K562 (cell line): ENCODE results near the gene PDZK1IP1. TPM values are rescaled to one million over a fixed set of nuclear protein-coding genes. Genes with fewer than 3 reads are reported as not detected.

Experiments
- DMBX1 ChIP-seq: fragments of 250-450 bp; sonication (Bioruptor Pico); IDR thresholded peaks from 2 replicates; pipeline ENCODE4 v1.8.0; 2022; ENCODE audit warnings: inconsistent platforms, mild to moderate bottlenecking, moderate library complexity, borderline replicate concordance
- FOXP1 ChIP-seq: sonication (generic); formaldehyde crosslinking; IDR thresholded peaks from 2 replicates; pipeline ENCODE4 v1.8.0; 2022; ENCODE audit warnings: mild to moderate bottlenecking, missing genetic modification reagents
- HMG20A ChIP-seq: fragments of 450-650 bp; formaldehyde crosslinking; conservative IDR thresholded peaks from 2 replicates; pipeline ENCODE4 v1.4.0; 2020; ENCODE audit warnings: mild to moderate bottlenecking, mixed read lengths
- KDM1A ChIP-seq, 2 experiments: fragments of 450-650 bp; IDR thresholded peaks; 2 replicates each; pipeline ENCODE4 v1.6.1; 2016; ENCODE audit warnings: mild to moderate bottlenecking in 2 of 2
- MCM3 ChIP-seq: fragments of 450-650 bp; IDR thresholded peaks from 2 replicates; pipeline ENCODE4 v1.6.1; 2016
- MYC ChIP-seq, 2 experiments: fragments of 250-450 bp in 1 of 2; sonication (Bioruptor Pico) in 1 of 2; IDR thresholded peaks; 2 replicates each; pipeline versions ENCODE4 v1.5.1 to v1.6.1; 2012 to 2021; ENCODE audit warnings: low read depth in 2 of 2, borderline replicate concordance in 1 of 2, improper control_type of control experiment in 1 of 2, low read length in 1 of 2, mild to moderate bottlenecking in 1 of 2, moderate library complexity in 1 of 2
- NCOA1 ChIP-seq: fragments of 450-650 bp; IDR thresholded peaks from 2 replicates; pipeline ENCODE4 v1.6.1; 2016; ENCODE audit warnings: low read depth
- POLR2H ChIP-seq: IDR thresholded peaks from 2 replicates; pipeline ENCODE4 v1.6.1; 2016; ENCODE audit warnings: missing genetic modification characterization, low read depth, mild to moderate bottlenecking, control low read depth, missing compliant biosample characterization, moderate library complexity
- RHOXF2B ChIP-seq: fragments of 250-450 bp; sonication (Bioruptor Pico); conservative IDR thresholded peaks from 2 replicates; pipeline ENCODE4 v1.5.1; 2021
- SOX6 ChIP-seq: fragments of 450-650 bp; IDR thresholded peaks from 2 replicates; pipeline ENCODE4 v1.6.1; 2014; ENCODE audit warnings: mild to moderate bottlenecking
- ZC3H8 ChIP-seq: fragments of 450-650 bp; IDR thresholded peaks from 2 replicates; pipeline ENCODE4 v1.6.1; 2017
- ZNF217 ChIP-seq: sonication (generic); formaldehyde crosslinking; IDR thresholded peaks from 2 replicates; pipeline ENCODE4 v1.8.0; 2022; ENCODE audit warnings: mild to moderate bottlenecking, missing genetic modification reagents
- ZNF41 ChIP-seq: fragments of 250-450 bp; sonication (Bioruptor Pico); conservative IDR thresholded peaks from 2 replicates; pipeline ENCODE4 v1.4.0; 2020; ENCODE audit warnings: mild to moderate bottlenecking
- ZNF584 ChIP-seq: fragments of 200-800 bp; sonication (Bioruptor generic); IDR thresholded peaks from 2 replicates; pipeline ENCODE4 v1.6.1; 2016; ENCODE audit warnings: low read depth, mild to moderate bottlenecking, missing genetic modification characterization, missing compliant biosample characterization
- polyA plus RNA-seq, 8 experiments: library from polyadenylated mRNA; depleted of rRNA in 4 of 8; stranded (reverse) in 5 of 8; unstranded in 3 of 8; fragments of >200 nt; fragmentation: Nextera tagmentation in 2 of 8; fragmentation: Illumina TruSeq in 1 of 8; extraction: Ambion mirVana in 2 of 8; extraction: Trizol in 1 of 8; gene quantifications; 2 replicates each; pipeline versions ENCODE4 v1.2.1 to v1.2.3, GENCODE V29; 2011 to 2014; ENCODE audit warnings: inconsistent platforms in 1 of 8, missing spikeins in 1 of 8
- total RNA-seq, 7 experiments: library from RNA; depleted of rRNA in 6 of 7; stranded (reverse); fragments of >200 nt in 6 of 7; fragmentation: Illumina TruSeq in 2 of 7; extraction: Trizol in 2 of 7; gene quantifications; 2 replicates each; pipeline versions ENCODE4 v1.2.1 to v1.2.3, GENCODE V29; 2011 to 2021; ENCODE audit warnings: low replicate concordance in 1 of 7
- TF ChIP-seq, protein P1 (sequence below): fragments of 250-450 bp; sonication (Bioruptor Pico); IDR thresholded peaks from 2 replicates; pipeline ENCODE4 v1.4.0; 2020; ENCODE audit warnings: mild to moderate bottlenecking, moderate library complexity
- TF ChIP-seq, protein P2 (sequence below), 2 experiments: fragments of 450-650 bp; IDR thresholded peaks; 2 replicates each; pipeline ENCODE4 v1.6.1; 2016
- TF ChIP-seq, protein P3 (sequence below): fragments of 450-650 bp; formaldehyde crosslinking; IDR thresholded peaks from 2 replicates; pipeline ENCODE4 v1.4.0; 2022; ENCODE audit warnings: missing genetic modification characterization
- TF ChIP-seq, protein P4 (sequence below): sonication (generic); formaldehyde crosslinking; IDR thresholded peaks from 2 replicates; pipeline ENCODE4 v1.8.1; 2022; ENCODE audit warnings: missing genetic modification reagents
- TF ChIP-seq, protein P5 (sequence below): fragments of 450-650 bp; IDR thresholded peaks from 2 replicates; pipeline ENCODE4 v1.6.1; 2018; ENCODE audit not compliant: partially characterized antibody

The PDZK1IP1 gene
- total and polyA plus RNA-seq, 9 of the 15 experiments (the other 6 are each of a cell fraction or from before 2014, with no cell fraction given) = 0.17 to 0.68 (median 0.53) TPM; not detected in 2

DNA sequence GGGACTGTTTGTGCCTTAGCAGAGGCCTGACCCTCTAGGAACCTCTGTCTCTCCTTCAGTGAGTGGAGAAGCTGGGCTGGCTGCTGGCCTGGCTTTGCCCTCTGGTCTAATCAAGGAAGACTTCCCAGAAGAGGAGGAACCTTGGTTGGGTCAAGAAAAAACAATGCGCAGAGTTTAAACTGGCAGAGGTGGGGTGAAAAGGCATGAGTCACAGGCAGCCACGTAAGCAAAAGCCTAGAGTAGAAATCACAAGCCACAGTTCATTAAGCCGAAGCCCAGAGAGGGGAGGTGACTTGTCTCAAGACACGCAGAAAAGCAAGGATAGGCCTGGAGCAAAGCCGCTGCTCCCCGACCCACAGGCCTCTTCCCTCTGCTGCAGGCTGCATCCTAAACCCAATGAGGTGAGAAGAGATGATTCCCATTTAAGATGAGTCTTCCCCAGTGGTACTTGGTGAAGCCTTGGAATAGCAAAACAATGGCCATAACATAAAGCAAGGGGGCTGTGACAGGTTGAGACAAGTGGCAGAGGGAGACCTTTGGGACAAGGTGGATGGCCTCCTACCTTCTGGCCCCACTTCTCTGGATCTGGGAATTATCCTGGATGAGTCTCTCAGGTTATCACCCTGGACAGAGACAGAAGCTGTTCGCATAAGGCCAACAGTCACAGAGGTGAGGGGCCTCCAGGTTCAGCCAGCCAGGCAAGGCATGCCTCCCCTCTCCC lies 7.7 kb downstream of the PDZK1IP1 start (continued):
- TF ChIP-seq, protein P1, sequence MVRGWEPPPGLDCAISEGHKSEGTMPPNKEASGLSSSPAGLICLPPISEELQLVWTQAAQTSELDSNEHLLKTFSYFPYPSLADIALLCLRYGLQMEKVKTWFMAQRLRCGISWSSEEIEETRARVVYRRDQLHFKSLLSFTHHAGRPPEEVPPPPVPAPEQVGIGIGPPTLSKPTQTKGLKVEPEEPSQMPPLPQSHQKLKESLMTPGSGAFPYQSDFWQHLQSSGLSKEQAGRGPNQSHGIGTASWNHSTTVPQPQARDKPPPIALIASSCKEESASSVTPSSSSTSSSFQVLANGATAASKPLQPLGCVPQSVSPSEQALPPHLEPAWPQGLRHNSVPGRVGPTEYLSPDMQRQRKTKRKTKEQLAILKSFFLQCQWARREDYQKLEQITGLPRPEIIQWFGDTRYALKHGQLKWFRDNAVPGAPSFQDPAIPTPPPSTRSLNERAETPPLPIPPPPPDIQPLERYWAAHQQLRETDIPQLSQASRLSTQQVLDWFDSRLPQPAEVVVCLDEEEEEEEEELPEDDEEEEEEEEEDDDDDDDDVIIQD = no peak
- TF ChIP-seq NCOA1 (no peak), FOXP1 (CRISPR knock-in tag) (no peak), MYC (IDR thresholded peaks at IDR 0.05; ENCODE audit: low read depth, low read length) (peak; percentile 35; the same call in 1 of the 2 replicates), MYC (CRISPR knock-in tag; IDR thresholded peaks at IDR 0.05; ENCODE audit: borderline replicate concordance, low read depth) (no peak), ZC3H8 (no peak), RHOXF2B (CRISPR knock-in tag) (no peak), HMG20A (CRISPR knock-in tag) (no peak), POLR2H (tag) (no peak), MCM3 (no peak), KDM1A (IDR thresholded peaks at IDR 0.05) (peak; percentile 75 to 91), ZNF41 (no peak), ZNF217 (CRISPR knock-in tag) (no peak), ZNF584 (CRISPR knock-in tag) (no peak), SOX6 (peak; percentile 63), DMBX1 (CRISPR knock-in tag) (peak; percentile 59)
- TF ChIP-seq, protein P2, sequence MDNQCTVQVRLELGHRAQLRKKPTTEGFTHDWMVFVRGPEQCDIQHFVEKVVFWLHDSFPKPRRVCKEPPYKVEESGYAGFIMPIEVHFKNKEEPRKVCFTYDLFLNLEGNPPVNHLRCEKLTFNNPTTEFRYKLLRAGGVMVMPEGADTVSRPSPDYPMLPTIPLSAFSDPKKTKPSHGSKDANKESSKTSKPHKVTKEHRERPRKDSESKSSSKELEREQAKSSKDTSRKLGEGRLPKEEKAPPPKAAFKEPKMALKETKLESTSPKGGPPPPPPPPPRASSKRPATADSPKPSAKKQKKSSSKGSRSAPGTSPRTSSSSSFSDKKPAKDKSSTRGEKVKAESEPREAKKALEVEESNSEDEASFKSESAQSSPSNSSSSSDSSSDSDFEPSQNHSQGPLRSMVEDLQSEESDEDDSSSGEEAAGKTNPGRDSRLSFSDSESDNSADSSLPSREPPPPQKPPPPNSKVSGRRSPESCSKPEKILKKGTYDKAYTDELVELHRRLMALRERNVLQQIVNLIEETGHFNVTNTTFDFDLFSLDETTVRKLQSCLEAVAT (IDR thresholded peaks at IDR 0.05) = peak in 1 of 2 experiments; percentile 3; a peak in 1 of 4 replicates
- TF ChIP-seq, protein P3, sequence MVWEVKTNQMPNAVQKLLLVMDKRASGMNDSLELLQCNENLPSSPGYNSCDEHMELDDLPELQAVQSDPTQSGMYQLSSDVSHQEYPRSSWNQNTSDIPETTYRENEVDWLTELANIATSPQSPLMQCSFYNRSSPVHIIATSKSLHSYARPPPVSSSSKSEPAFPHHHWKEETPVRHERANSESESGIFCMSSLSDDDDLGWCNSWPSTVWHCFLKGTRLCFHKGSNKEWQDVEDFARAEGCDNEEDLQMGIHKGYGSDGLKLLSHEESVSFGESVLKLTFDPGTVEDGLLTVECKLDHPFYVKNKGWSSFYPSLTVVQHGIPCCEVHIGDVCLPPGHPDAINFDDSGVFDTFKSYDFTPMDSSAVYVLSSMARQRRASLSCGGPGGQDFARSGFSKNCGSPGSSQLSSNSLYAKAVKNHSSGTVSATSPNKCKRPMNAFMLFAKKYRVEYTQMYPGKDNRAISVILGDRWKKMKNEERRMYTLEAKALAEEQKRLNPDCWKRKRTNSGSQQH (CRISPR knock-in tag) = 0 out of 2 replicates have a peak, but pooled peaks have one; percentile 33
- TF ChIP-seq, protein P4, sequence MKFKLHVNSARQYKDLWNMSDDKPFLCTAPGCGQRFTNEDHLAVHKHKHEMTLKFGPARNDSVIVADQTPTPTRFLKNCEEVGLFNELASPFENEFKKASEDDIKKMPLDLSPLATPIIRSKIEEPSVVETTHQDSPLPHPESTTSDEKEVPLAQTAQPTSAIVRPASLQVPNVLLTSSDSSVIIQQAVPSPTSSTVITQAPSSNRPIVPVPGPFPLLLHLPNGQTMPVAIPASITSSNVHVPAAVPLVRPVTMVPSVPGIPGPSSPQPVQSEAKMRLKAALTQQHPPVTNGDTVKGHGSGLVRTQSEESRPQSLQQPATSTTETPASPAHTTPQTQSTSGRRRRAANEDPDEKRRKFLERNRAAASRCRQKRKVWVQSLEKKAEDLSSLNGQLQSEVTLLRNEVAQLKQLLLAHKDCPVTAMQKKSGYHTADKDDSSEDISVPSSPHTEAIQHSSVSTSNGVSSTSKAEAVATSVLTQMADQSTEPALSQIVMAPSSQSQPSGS (CRISPR knock-in tag) = no peak
- TF ChIP-seq, protein P5, sequence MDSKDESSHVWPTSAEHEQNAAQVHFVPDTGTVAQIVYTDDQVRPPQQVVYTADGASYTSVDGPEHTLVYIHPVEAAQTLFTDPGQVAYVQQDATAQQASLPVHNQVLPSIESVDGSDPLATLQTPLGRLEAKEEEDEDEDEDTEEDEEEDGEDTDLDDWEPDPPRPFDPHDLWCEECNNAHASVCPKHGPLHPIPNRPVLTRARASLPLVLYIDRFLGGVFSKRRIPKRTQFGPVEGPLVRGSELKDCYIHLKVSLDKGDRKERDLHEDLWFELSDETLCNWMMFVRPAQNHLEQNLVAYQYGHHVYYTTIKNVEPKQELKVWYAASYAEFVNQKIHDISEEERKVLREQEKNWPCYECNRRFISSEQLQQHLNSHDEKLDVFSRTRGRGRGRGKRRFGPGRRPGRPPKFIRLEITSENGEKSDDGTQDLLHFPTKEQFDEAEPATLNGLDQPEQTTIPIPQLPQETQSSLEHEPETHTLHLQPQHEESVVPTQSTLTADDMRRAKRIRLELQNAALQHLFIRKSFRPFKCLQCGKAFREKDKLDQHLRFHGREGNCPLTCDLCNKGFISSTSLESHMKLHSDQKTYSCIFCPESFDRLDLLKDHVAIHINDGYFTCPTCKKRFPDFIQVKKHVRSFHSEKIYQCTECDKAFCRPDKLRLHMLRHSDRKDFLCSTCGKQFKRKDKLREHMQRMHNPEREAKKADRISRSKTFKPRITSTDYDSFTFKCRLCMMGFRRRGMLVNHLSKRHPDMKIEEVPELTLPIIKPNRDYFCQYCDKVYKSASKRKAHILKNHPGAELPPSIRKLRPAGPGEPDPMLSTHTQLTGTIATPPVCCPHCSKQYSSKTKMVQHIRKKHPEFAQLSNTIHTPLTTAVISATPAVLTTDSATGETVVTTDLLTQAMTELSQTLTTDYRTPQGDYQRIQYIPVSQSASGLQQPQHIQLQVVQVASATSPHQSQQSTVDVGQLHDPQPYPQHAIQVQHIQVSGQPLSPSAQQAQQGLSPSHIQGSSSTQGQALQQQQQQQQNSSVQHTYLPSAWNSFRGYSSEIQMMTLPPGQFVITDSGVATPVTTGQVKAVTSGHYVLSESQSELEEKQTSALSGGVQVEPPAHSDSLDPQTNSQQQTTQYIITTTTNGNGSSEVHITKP = no peak
